Upper lobe of right lung (tissue), 1 donor: Measurements from ENCODE around the gene CKS2. TPM values are rescaled to one million over a fixed set of nuclear protein-coding genes. Genes with fewer than 3 reads are reported as not detected.
"Not testable (repeated sequence)": the region's sequence is repeated elsewhere in the genome, so short reads cannot be mapped to it uniquely, and the experiment has no call there.

Experiments
- ATAC-seq: fragments of 200-7000 bp; cut with Tn5 transposase; one replicate; pipeline ENCODE4 v1.9.1; 2020; ENCODE audit warnings: mild to moderate bottlenecking, moderate library complexity
- DNase-seq: peaks from one replicate; pipeline ENCODE4 v3.0.0-alpha.2; 2020
- H3K27ac ChIP-seq: fragments of 200-600 bp; one replicate; pipeline ENCODE4 v1.8.0; 2022
- H3K27me3 ChIP-seq: fragments of 200-600 bp; one replicate; pipeline ENCODE4 v1.8.0; 2022; ENCODE audit warnings: mild to moderate bottlenecking
- H3K36me3 ChIP-seq: fragments of 200-600 bp; one replicate; pipeline ENCODE4 v1.8.0; 2022
- H3K4me1 ChIP-seq: fragments of 200-600 bp; one replicate; pipeline ENCODE4 v1.8.0; 2022
- H3K4me3 ChIP-seq: fragments of 200-600 bp; one replicate; pipeline ENCODE4 v1.8.0; 2022; ENCODE audit warnings: mild to moderate bottlenecking
- H3K9me3 ChIP-seq: fragments of 200-600 bp; one replicate; pipeline ENCODE4 v1.8.0; 2022
- intact Hi-C: fragments of 100-400 bp; cut with DNase I; formaldehyde crosslinking; loops from one replicate; pipeline ENCODE4 v1.11.0; 2022
- total RNA-seq: library from RNA; stranded (reverse); fragmentation: NEBNext Ultra II Directional; extraction: Animal tissue kit (Norgen Biotek cat#: 25700); gene quantifications from one replicate; pipeline ENCODE4 v1.2.1, GENCODE V29; 2021
- TF ChIP-seq, protein P1 (sequence below): fragments of 200-600 bp; IDR thresholded peaks from one replicate; pipeline ENCODE4 v1.8.0; 2022; ENCODE audit warnings: antibody characterized with exemption
- donor health status: DM: no; HTN: yes; CAD: no; lungs with severe emphysema.

CKS2 gene
- total RNA-seq, 1 donor from 2014 or later: 15.0 TPM

DNA sequence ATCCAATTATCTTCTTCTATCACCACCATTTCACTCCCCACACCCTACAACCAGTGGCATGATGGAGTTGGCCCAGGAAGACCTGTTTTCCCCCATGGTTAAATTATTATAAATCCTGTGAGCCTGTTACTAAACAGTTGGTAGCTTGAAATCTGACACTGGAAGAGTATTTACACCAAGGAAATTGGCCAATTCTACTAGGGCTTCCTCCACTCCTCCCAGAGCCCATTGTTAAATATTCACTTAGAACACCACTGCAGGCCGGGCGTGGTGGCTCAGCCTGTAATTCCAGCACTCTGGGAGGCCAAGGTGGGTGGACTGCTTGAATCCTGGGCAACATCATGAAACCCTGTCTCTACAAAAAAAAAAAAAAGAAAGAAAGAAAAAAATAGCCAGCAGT, 32.4 kb upstream of the CKS2 start:
- H3K36me3 ChIP-seq: no peaks in the 10 kb centered on the region
- peaks cover 12% of the 10 kb centered on the region for H3K9me3 ChIP-seq
- ATAC-seq (no peak), DNase-seq (no peak)
- H3K27ac ChIP-seq: no peak overlapping the region
- no peak overlapping the region for H3K4me3 ChIP-seq
- peaks cover 3% of the 10 kb centered on the region for H3K4me1 ChIP-seq
- intact Hi-C loops: no loop called here
- TF ChIP-seq, protein P1, sequence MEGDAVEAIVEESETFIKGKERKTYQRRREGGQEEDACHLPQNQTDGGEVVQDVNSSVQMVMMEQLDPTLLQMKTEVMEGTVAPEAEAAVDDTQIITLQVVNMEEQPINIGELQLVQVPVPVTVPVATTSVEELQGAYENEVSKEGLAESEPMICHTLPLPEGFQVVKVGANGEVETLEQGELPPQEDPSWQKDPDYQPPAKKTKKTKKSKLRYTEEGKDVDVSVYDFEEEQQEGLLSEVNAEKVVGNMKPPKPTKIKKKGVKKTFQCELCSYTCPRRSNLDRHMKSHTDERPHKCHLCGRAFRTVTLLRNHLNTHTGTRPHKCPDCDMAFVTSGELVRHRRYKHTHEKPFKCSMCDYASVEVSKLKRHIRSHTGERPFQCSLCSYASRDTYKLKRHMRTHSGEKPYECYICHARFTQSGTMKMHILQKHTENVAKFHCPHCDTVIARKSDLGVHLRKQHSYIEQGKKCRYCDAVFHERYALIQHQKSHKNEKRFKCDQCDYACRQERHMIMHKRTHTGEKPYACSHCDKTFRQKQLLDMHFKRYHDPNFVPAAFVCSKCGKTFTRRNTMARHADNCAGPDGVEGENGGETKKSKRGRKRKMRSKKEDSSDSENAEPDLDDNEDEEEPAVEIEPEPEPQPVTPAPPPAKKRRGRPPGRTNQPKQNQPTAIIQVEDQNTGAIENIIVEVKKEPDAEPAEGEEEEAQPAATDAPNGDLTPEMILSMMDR: no peak
- no peaks in the 10 kb centered on the region for H3K27me3 ChIP-seq

DNA sequence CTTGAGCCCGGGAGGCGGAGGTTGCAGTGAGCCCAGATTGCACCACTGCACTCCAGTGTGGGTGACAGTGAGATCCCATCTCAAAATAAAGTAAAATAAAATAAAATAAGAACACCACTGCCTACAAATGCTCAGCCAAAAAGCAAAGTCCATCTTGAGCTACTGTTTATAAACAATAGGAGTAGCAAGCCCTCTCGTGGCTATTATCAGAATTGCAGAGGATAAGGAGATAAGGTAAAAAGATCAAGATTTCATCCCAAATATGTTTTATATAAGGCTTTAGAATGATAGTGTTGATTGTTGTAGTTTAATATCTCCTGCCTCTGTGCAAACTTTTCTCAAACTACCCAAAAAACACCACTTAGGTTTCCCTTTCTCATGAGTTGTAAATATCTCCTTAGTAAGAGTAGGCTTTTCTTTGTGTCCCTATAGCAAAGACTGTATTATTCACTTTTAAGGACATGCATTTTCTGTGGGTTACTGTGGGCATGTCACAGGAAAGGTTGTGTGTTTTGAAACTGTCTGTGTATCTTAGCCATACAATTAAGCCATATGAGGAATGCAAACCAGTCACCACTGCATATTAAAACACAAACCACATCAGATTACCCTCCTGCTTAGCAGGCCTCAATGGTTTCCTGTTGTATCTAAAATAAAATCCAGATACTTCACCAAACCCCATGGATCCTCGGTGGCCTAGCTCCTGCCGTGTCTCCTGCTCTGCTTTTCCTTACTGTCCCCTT, 31.8 kb upstream of the CKS2 start:
- TF ChIP-seq, protein P1: peak; percentile 80
- Histone ChIP-seq H3K4me1 (peaks cover 3% of the 10 kb centered on the region), H3K27ac (no peak overlapping the region), H3K27me3 (no peaks in the 10 kb centered on the region), H3K4me3 (no peak overlapping the region), H3K9me3 (peaks cover 6% of the 10 kb centered on the region), H3K36me3 (no peaks in the 10 kb centered on the region)
- no peak for DNase-seq
- intact Hi-C loops: no loop called here
- ATAC-seq: peak; percentile 68

DNA sequence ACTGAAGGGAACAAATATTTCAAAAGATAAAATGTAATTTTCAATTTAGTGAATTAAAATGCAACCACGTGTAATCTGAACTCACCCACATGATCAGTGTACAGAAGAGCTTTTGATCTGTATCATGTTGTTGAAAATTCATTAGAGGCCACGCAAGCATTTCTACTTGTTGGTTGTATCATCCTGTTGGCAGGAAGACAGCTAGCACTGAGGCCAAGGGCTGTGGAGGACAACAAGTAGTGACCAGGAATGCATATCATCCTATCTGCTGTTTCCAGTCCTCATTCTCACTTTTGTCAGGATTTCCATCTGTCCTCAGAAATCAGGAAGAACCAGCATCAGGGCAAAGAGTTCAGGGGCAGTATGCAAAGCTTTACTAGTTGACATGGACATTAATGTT, 29.9 kb upstream of the CKS2 start:
- ATAC-seq: no peak
- no peak overlapping the region for H3K27ac ChIP-seq

DNA sequence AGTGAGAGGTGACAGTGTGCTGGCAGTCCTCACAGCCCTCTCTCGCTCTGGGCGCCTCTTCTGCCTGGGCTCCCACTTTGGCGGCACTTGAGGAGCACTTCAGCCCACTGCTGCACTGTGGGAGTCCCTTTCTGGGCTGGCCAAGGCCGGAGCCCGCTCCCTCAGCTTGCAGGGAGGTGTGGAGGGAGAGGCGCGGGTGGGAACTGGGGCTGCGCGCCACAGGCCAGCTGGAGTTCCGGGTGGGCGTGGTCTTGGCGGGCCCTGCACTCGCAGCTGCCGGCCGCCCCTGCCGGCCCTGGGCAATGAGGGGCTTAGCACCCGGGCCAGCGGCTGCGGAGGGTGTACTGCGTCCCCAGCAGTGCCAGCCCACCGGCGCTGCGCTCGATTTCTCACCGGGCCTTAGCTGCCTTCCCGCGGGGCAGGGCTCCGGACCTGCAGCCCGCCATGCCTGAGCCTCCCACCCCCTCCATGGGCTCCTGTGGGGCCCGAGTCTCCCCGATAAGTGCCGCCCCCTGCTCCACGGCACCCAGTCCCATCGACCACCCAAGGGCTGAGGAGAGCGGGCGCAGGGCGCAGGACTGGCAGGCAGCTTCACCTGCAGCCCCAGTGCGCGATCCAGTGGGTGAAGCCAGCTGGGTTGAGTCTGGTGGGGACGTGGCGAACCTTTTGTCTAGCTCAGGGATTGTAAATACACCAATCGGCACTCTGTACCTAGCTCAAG, 28.6 kb upstream of the CKS2 start:
- peak overlapping the region; percentile 33 for H3K4me3 ChIP-seq
- ATAC-seq: peak; percentile 69
- peak; percentile 78 for DNase-seq
- H3K36me3 ChIP-seq, intact Hi-C loops, H3K9me3 ChIP-seq, H3K4me1 ChIP-seq, H3K27me3 ChIP-seq, H3K27ac ChIP-seq: not testable (repeated sequence)

More for the DNA sequence above, 29.9 kb upstream of the CKS2 start:
- Histone ChIP-seq H3K4me3 (no peak overlapping the region), H3K9me3 (no peaks in the 10 kb centered on the region), H3K4me1 (peaks cover 3% of the 10 kb centered on the region), H3K36me3 (no peaks in the 10 kb centered on the region), H3K27me3 (no peaks in the 10 kb centered on the region)
- TF ChIP-seq, protein P1: no peak
- no peak for DNase-seq
- intact Hi-C loops: no loop called here

DNA sequence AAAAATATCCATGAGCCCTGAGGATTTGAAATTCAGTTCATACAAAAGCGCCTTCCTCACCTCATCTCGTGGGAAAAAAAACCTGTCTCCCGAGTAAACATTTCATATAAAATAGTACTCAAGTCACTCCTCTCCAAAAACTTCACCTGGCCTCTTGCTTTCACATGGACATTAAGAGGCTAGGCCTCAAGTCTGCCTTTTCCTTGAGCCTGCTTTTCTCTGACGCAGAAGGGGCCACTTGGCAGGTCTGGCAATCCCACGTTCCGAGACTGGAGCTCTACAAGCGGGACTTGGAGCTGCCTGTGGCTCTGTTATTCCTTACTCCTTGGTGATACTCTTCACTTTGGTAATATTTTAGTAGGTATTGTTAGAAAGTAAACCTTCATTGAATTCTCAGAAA, 26.9 kb upstream of the CKS2 start:
- Histone ChIP-seq H3K36me3 (no peaks in the 10 kb centered on the region), H3K27ac (peak overlapping the region; percentile 24), H3K9me3 (no peaks in the 10 kb centered on the region), H3K4me3 (no peak overlapping the region), H3K27me3 (no peaks in the 10 kb centered on the region), H3K4me1 (peaks cover 3% of the 10 kb centered on the region)
- TF ChIP-seq, protein P1: no peak
- DNase-seq (no peak), ATAC-seq (peak; percentile 42)
- intact Hi-C loops: no loop called here

DNA sequence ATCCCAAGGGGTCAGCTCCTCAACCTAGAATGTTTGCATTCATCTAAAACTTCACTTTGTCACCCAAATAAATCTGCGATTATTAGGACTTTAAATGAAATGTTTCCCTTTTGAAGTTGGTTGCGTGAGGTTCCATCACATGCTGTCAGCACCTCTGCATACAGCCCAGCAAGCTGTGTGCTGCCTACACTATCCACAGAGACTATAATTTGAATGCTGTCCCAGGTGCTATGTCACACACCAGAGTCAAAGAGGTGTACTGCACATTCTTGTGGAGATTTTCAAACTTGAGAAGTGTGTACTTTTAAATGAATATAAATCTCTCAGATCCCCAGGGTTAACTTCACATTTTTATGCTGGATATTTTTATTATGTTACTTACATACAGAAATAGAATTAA, 19.3 kb upstream of the CKS2 start:
- DNase-seq: no peak
- no peaks in the 10 kb centered on the region for H3K4me1 ChIP-seq

More for the DNA sequence above, 19.3 kb upstream of the CKS2 start:
- no peaks in the 10 kb centered on the region for H3K36me3 ChIP-seq
- H3K27ac ChIP-seq: no peak overlapping the region
- no peaks in the 10 kb centered on the region for H3K27me3 ChIP-seq
- no peaks in the 10 kb centered on the region for H3K9me3 ChIP-seq
- no peak for ATAC-seq
- intact Hi-C loops: no loop called here
- no peak overlapping the region for H3K4me3 ChIP-seq
- TF ChIP-seq, protein P1: no peak
